AG08396 (cell line): ENCODE data around the gene SHROOM2.
"Not testable (repeated sequence)": the region's sequence is repeated elsewhere in the genome, so short reads cannot be mapped to it uniquely, and the experiment has no call there.

Experiments used
- DNase-seq: peaks from one replicate; pipeline ENCODE4 v3.0.0; 2012; ENCODE audit warnings: low spot score, mixed read lengths

SHROOM2 gene

GRCh38 chrX:9785944-9786797, at the start of gene SHROOM2:
TSS of gene SHROOM2 (plus strand) at chrX:9786429. CDS start at chrX:9786546, 117 bp downstream.
- no peak for DNase-seq

GRCh38 chrX:9737363-9737762, 48.9 kb upstream of the SHROOM2 start:
- no peak for DNase-seq

GRCh38 chrX:9738151-9738550, 48.1 kb upstream of the SHROOM2 start:
- no peak for DNase-seq

GRCh38 chrX:9739130-9739529, 47.1 kb upstream of the SHROOM2 start:
- DNase-seq: no peak

- DNase-seq: no peak
Observed at GRCh38 chrX:9745417-9746115, 40.7 kb upstream of the SHROOM2 start.

- DNase-seq: no peak
Observed at GRCh38 chrX:9746148-9746888, 39.9 kb upstream of the SHROOM2 start.

GRCh38 chrX:9747644-9748043, 38.6 kb upstream of the SHROOM2 start:
- no peak for DNase-seq

- no peak for DNase-seq
Observed at GRCh38 chrX:9749146-9749692, 37.0 kb upstream of the SHROOM2 start.

GRCh38 chrX:9757366-9757765, 28.9 kb upstream of the SHROOM2 start:
- DNase-seq: no peak

- DNase-seq: no peak
Observed at GRCh38 chrX:9758021-9758638, 28.1 kb upstream of the SHROOM2 start.

- no peak for DNase-seq
Observed at GRCh38 chrX:9759337-9759736, 26.9 kb upstream of the SHROOM2 start.

- DNase-seq: no peak
Observed at GRCh38 chrX:9765072-9765736, 21.0 kb upstream of the SHROOM2 start.

- no peak for DNase-seq
Observed at GRCh38 chrX:9765737-9766097, 20.5 kb upstream of the SHROOM2 start, which contains the start of gene GPR143. TSS of gene GPR143 (minus strand) at chrX:9765847. CDS start at chrX:9765817, 30 bp downstream.

GRCh38 chrX:9767375-9767774, 18.9 kb upstream of the SHROOM2 start:
- DNase-seq: no peak

- DNase-seq: not testable (repeated sequence)
Observed at GRCh38 chrX:9768321-9768839, 17.8 kb upstream of the SHROOM2 start.

- no peak for DNase-seq
Observed at GRCh38 chrX:9770319-9770718, 15.9 kb upstream of the SHROOM2 start.

- no peak for DNase-seq
Observed at GRCh38 chrX:9772943-9773342, 13.3 kb upstream of the SHROOM2 start.

- no peak for DNase-seq
Observed at GRCh38 chrX:9775930-9776329, 10.3 kb upstream of the SHROOM2 start.

GRCh38 chrX:9781941-9782340, 4.3 kb upstream of the SHROOM2 start:
- DNase-seq: no peak

GRCh38 chrX:9784332-9784731, 1.9 kb upstream of the SHROOM2 start:
- no peak for DNase-seq
